MM.1S (cell line): Measurements from ENCODE around the gene XBP1.

Experiments
- DNase-seq: peaks from one replicate; pipeline ENCODE4 v3.0.0-alpha.2; 2015
- H2AFZ ChIP-seq: fragments of 300-600 bp; sonication (generic); 2 replicates; pipeline ENCODE4 v1.6.0; 2016; ENCODE audit warnings: antibody characterized with exemption, low read length
- H3F3A ChIP-seq: fragments of 300-600 bp; sonication (generic); 2 replicates; pipeline ENCODE4 v1.6.1; 2016; ENCODE audit warnings: mild to moderate bottlenecking, antibody characterized with exemption, low read length, moderate library complexity, mixed read lengths; ENCODE audit not compliant: insufficient read depth
- H3K27ac ChIP-seq: fragments of 300-600 bp; sonication (generic); 2 replicates; pipeline ENCODE4 v1.5.1; 2016; ENCODE audit warnings: mild to moderate bottlenecking, low read length
- H3K27me3 ChIP-seq: fragments of 300-600 bp; sonication (generic); replicated peaks from 2 replicates; pipeline ENCODE4 v1.6.0; 2016; ENCODE audit warnings: low read length; ENCODE audit not compliant: insufficient read depth
- H3K36me3 ChIP-seq: fragments of 300-600 bp; sonication (generic); replicated peaks from 2 replicates; pipeline ENCODE4 v1.6.1; 2016; ENCODE audit warnings: mild to moderate bottlenecking, low read length, mixed read lengths; ENCODE audit not compliant: insufficient read depth
- H3K4me1 ChIP-seq: fragments of 300-600 bp; sonication (generic); 2 replicates; pipeline ENCODE4 v1.6.1; 2016; ENCODE audit warnings: low read length, mixed read lengths
- H3K4me2 ChIP-seq: fragments of 300-600 bp; sonication (generic); 2 replicates; pipeline ENCODE4 v1.6.0; 2016; ENCODE audit warnings: low read depth, low read length
- H3K4me3 ChIP-seq: fragments of 300-600 bp; sonication (generic); 2 replicates; pipeline ENCODE4 v1.5.1; 2016; ENCODE audit warnings: low read length, mixed read lengths
- H3K79me2 ChIP-seq: fragments of 300-600 bp; sonication (generic); 2 replicates; pipeline ENCODE4 v1.6.1; 2016; ENCODE audit warnings: mixed run types, low read length, mixed read lengths
- H3K9ac ChIP-seq: fragments of 300-600 bp; sonication (generic); 2 replicates; pipeline ENCODE4 v1.6.1; 2016; ENCODE audit warnings: low read length, mixed read lengths
- H3K9me2 ChIP-seq: fragments of 300-600 bp; sonication (generic); replicated peaks from 2 replicates; pipeline ENCODE4 v1.6.1; 2016; ENCODE audit warnings: mild to moderate bottlenecking, low read length, mixed read lengths; ENCODE audit not compliant: insufficient read depth
- H3K9me3 ChIP-seq: fragments of 300-600 bp; sonication (generic); replicated peaks from 2 replicates; pipeline ENCODE4 v1.6.1; 2016; ENCODE audit warnings: mild to moderate bottlenecking, low read length, mixed read lengths; ENCODE audit not compliant: insufficient read depth
- H4K20me1 ChIP-seq: fragments of 300-600 bp; sonication (generic); 2 replicates; pipeline ENCODE4 v1.6.1; 2016; ENCODE audit warnings: mild to moderate bottlenecking, low read length, moderate library complexity, mixed read lengths; ENCODE audit not compliant: insufficient read depth
- CTCF ChIP-seq: fragments of 300-600 bp; sonication (generic); IDR thresholded peaks from 2 replicates; pipeline ENCODE4 v1.5.1; 2016; ENCODE audit warnings: antibody characterized with exemption, low read length, mixed read lengths
- EZH2 ChIP-seq: fragments of 300-600 bp; sonication (generic); optimal IDR thresholded peaks from 2 replicates; pipeline ENCODE3; 2017; ENCODE audit warnings: low read depth, mild to moderate bottlenecking, antibody characterized with exemption, low read length, mixed read lengths
- EZH2phosphoT487 ChIP-seq: fragments of 300-600 bp; sonication (generic); IDR thresholded peaks from 2 replicates; pipeline ENCODE4 v1.6.1; 2018; ENCODE audit warnings: antibody characterized with exemption, low read length

Gene XBP1

GRCh38 chr22:28788601-28789000, 11.8 kb downstream of the XBP1 start:
- no peak overlapping the region for H3K4me3 ChIP-seq
- H3K27ac ChIP-seq, result no peak overlapping the region; the same call in 1 of the 2 replicates
- no peaks in the 10 kb centered on the region for H3K9me2 ChIP-seq
- no peak for DNase-seq
- H3K79me2 ChIP-seq, result peaks cover 59% of the 10 kb centered on the region
- peaks cover 41% of the 10 kb centered on the region for H3F3A ChIP-seq
- H3K27me3 ChIP-seq, result no peaks in the 10 kb centered on the region
- H3K36me3 ChIP-seq, result peaks cover 8% of the 10 kb centered on the region
- H3K9me3 ChIP-seq, result no peaks in the 10 kb centered on the region
- no peak overlapping the region for H2AFZ ChIP-seq
- H3K4me1 ChIP-seq, result peaks cover 49% of the 10 kb centered on the region
- H3K9ac ChIP-seq, result no peak overlapping the region
- no peak overlapping the region for H3K4me2 ChIP-seq
- no peaks in the 10 kb centered on the region for H4K20me1 ChIP-seq
- no peak for TF ChIP-seq CTCF
- TF ChIP-seq EZH2, result no peak
- TF ChIP-seq EZH2phosphoT487, result no peak

- H3F3A ChIP-seq, result peaks cover 5% of the 10 kb centered on the region
- H3K9ac ChIP-seq, result no peak overlapping the region
- H4K20me1 ChIP-seq, result peaks cover 4% of the 10 kb centered on the region; the same call in 1 of the 2 replicates
- no peaks in the 10 kb centered on the region for H3K9me2 ChIP-seq
- no peak overlapping the region for H2AFZ ChIP-seq
- DNase-seq, result no peak
- peaks cover 11% of the 10 kb centered on the region for H3K36me3 ChIP-seq
- no peaks in the 10 kb centered on the region for H3K9me3 ChIP-seq
- H3K4me1 ChIP-seq, result peaks cover 16% of the 10 kb centered on the region
- H3K4me3 ChIP-seq, result no peak overlapping the region
- no peak overlapping the region for H3K27ac ChIP-seq
- TF ChIP-seq CTCF (no peak), EZH2phosphoT487 (no peak), EZH2 (no peak)
- no peak overlapping the region for H3K4me2 ChIP-seq
- H3K79me2 ChIP-seq, result peaks cover 92% of the 10 kb centered on the region
- H3K27me3 ChIP-seq, result no peaks in the 10 kb centered on the region
Measured at GRCh38 chr22:28783786-28784671, 16.3 kb downstream of the XBP1 start.

- Histone ChIP-seq H3K27me3 (no peaks in the 10 kb centered on the region), H3K9me3 (no peaks in the 10 kb centered on the region), H4K20me1 (peaks cover 4% of the 10 kb centered on the region; the same call in 1 of the 2 replicates), H2AFZ (no peak overlapping the region), H3K4me3 (no peak overlapping the region), H3K79me2 (peaks cover 94% of the 10 kb centered on the region), H3K36me3 (peaks cover 11% of the 10 kb centered on the region), H3F3A (no peaks in the 10 kb centered on the region), H3K4me2 (no peak overlapping the region), H3K9me2 (no peaks in the 10 kb centered on the region), H3K27ac (no peak overlapping the region), H3K9ac (no peak overlapping the region), H3K4me1 (no peaks in the 10 kb centered on the region)
- DNase-seq, result no peak
- TF ChIP-seq EZH2phosphoT487 (no peak), CTCF (no peak), EZH2 (no peak)
Measured at GRCh38 chr22:28780296-28780695, 20.1 kb downstream of the XBP1 start.
